HCT116 (cell line): ENCODE measurements around the gene UBIAD1. TPM values are rescaled to one million over a fixed set of nuclear protein-coding genes. Genes with fewer than 3 reads are reported as not detected.

ENCODE experiments used
- ATAC-seq: fragments of 200-7000 bp; cut with Tn5 transposase; 2 replicates; pipeline ENCODE4 v1.9.1; 2020; ENCODE audit warnings: mild to moderate bottlenecking, moderate library complexity
- BruUV-seq: library from RNA; stranded (reverse); fragments of 400-500 nt; replicated peaks from 2 replicates; lab custom pipeline; 2021; lab: Mats Ljungman, UMichigan
- CTCF ChIA-PET: fragments of 300-600 bp; sonication (Branson Sonifier 250); formaldehyde crosslinking; loops from one replicate; lab custom pipeline; 2021; ENCODE audit warnings: antibody characterized with exemption; lab: Charles Lee
- POLR2A ChIA-PET: fragments of 300-600, 350-600 bp; sonication (Branson Sonifier 250); formaldehyde crosslinking; loops from one replicate; lab custom pipeline; 2021; ENCODE audit warnings: antibody characterized with exemption; lab: Charles Lee
- RAD21 ChIA-PET, 2 experiments: fragments of 300-600 bp; sonication (Branson Sonifier 250); formaldehyde crosslinking; loops; one replicate each; lab custom pipeline; 2023; ENCODE audit warnings: low total read pairs in 2 of 2; ENCODE audit not compliant: uncharacterized antibody in 2 of 2, unreplicated experiment in 2 of 2, low non-redundant PET in 1 of 2; lab: Charles Lee
- DNase-seq: peaks from one replicate; pipeline ENCODE4 v3.0.0-alpha.2; 2010; ENCODE audit warnings: low read depth, low spot score
- H2AFZ ChIP-seq: fragments of 200-600 bp; shearing (Covaris generic), sonication (generic); 2 replicates; pipeline ENCODE4 v1.6.1; 2017; ENCODE audit warnings: low read depth, mixed run types, mixed read lengths, antibody characterized with exemption, low read length; ENCODE audit not compliant: poor library complexity, severe bottlenecking
- H3K27ac ChIP-seq: 2 replicates; pipeline ENCODE4 v1.5.1; 2012; ENCODE audit warnings: low read depth, low read length
- H3K27me3 ChIP-seq: fragments of 200-600 bp; sonication (generic); 2 replicates; pipeline ENCODE4 v1.6.1; 2016; ENCODE audit warnings: mixed run types, low read length, mixed read lengths; ENCODE audit not compliant: insufficient read depth
- H3K36me3 ChIP-seq, 2 experiments: fragments of 200-500 bp in 1 of 2; fragments of 200-600 bp in 1 of 2; sonication (Bioruptor generic) in 1 of 2; sonication (generic) in 1 of 2; 2 replicates each; pipeline versions ENCODE4 v1.5.1 to v1.6.1; 2014 to 2016; ENCODE audit warnings: low read length in 2 of 2, inconsistent platforms in 1 of 2, mixed read lengths in 1 of 2, mixed run types in 1 of 2; ENCODE audit not compliant: insufficient read depth in 2 of 2, control insufficient read depth in 1 of 2
- H3K4me1 ChIP-seq, 2 experiments: fragments of 200-600 bp in 1 of 2; sonication (generic) in 1 of 2; 2 replicates each; pipeline versions ENCODE4 v1.5.1 to v1.6.1; 2012 to 2017; ENCODE audit warnings: low read length in 2 of 2, inconsistent platforms in 1 of 2, mild to moderate bottlenecking in 1 of 2, mixed read lengths in 1 of 2, mixed run types in 1 of 2, moderate library complexity in 1 of 2; ENCODE audit not compliant: insufficient read depth in 2 of 2, control insufficient read depth in 1 of 2
- H3K4me2 ChIP-seq: fragments of 200-600 bp; sonication (generic); 2 replicates; pipeline ENCODE4 v1.6.1; 2017; ENCODE audit warnings: mixed run types, low read length, mixed read lengths
- H3K4me3 ChIP-seq, 2 experiments: fragments of 200-600 bp in 1 of 2; sonication (generic) in 1 of 2; replicated peaks in 1 of 2; 2 replicates each; pipeline ENCODE4 v1.5.1; 2011 to 2016; ENCODE audit warnings: low read length in 2 of 2, control low read depth in 1 of 2, low read depth in 1 of 2, mild to moderate bottlenecking in 1 of 2, mixed read lengths in 1 of 2, mixed run types in 1 of 2
- H3K79me2 ChIP-seq: fragments of 200-600 bp; sonication (generic); 2 replicates; pipeline ENCODE4 v1.6.1; 2017; ENCODE audit warnings: mild to moderate bottlenecking, mixed run types, low read length, moderate library complexity, mixed read lengths; ENCODE audit not compliant: insufficient read depth
- H3K9ac ChIP-seq: fragments of 200-600 bp; sonication (generic); 2 replicates; pipeline ENCODE4 v1.6.1; 2016; ENCODE audit warnings: low read length, mixed read lengths
- H3K9me2 ChIP-seq: fragments of 200-600 bp; sonication (generic), shearing (Covaris generic); 2 replicates; pipeline ENCODE4 v1.6.1; 2017; ENCODE audit warnings: mixed run types, mild to moderate bottlenecking, moderate library complexity; ENCODE audit not compliant: insufficient read depth
- H3K9me3 ChIP-seq, 2 experiments: fragments of 200-500 bp in 1 of 2; fragments of 200-600 bp in 1 of 2; sonication (Bioruptor generic) in 1 of 2; sonication (generic) in 1 of 2; 2 replicates each; pipeline ENCODE4 v1.6.1; 2014 to 2017; ENCODE audit warnings: low read length in 2 of 2, mixed read lengths in 2 of 2, inconsistent platforms in 1 of 2, low read depth in 1 of 2, mild to moderate bottlenecking in 1 of 2, mixed run types in 1 of 2, moderate library complexity in 1 of 2; ENCODE audit not compliant: control insufficient read depth in 1 of 2, insufficient read depth in 1 of 2
- H4K20me1 ChIP-seq: fragments of 200-600 bp; sonication (generic), shearing (Covaris generic); 2 replicates; pipeline ENCODE4 v1.6.1; 2017; ENCODE audit warnings: mixed run types, mild to moderate bottlenecking, moderate library complexity; ENCODE audit not compliant: insufficient read depth
- CEBPB ChIP-seq: IDR thresholded peaks from 2 replicates; pipeline ENCODE4 v1.6.1; 2012; ENCODE audit warnings: low read depth
- EGR1 ChIP-seq: IDR thresholded peaks from 2 replicates; pipeline ENCODE4 v1.6.1; 2012; ENCODE audit warnings: low read depth
- EZH2 ChIP-seq: fragments of 200-600 bp; sonication (generic); IDR thresholded peaks from 2 replicates; pipeline ENCODE4 v1.6.1; 2017; ENCODE audit warnings: antibody characterized with exemption, mixed run types
- EZH2phosphoT487 ChIP-seq: fragments of 200-600 bp; IDR thresholded peaks from 2 replicates; pipeline ENCODE4 v1.6.1; 2018; ENCODE audit warnings: antibody characterized with exemption, borderline replicate concordance
- JUND ChIP-seq: IDR thresholded peaks from 2 replicates; pipeline ENCODE4 v1.6.1; 2012
- POLR2A ChIP-seq: IDR thresholded peaks from 2 replicates; pipeline ENCODE4 v1.7.0; 2011; ENCODE audit warnings: borderline replicate concordance; ENCODE audit not compliant: insufficient read depth, insufficient read length; ENCODE audit errors: extremely low read depth
- POLR2AphosphoS5 ChIP-seq: IDR thresholded peaks from 2 replicates; pipeline ENCODE4 v1.6.1; 2011; ENCODE audit warnings: mild to moderate bottlenecking, low read depth, low read length, moderate library complexity
- RAD21 ChIP-seq: IDR thresholded peaks from 2 replicates; pipeline ENCODE4 v1.6.1; 2012; ENCODE audit warnings: low read depth, mild to moderate bottlenecking
- SIN3A ChIP-seq: IDR thresholded peaks from 2 replicates; pipeline ENCODE4 v1.6.1; 2012; ENCODE audit warnings: low read depth
- SP1 ChIP-seq: IDR thresholded peaks from 2 replicates; pipeline ENCODE4 v1.6.1; 2012; ENCODE audit warnings: low read depth
- SRF ChIP-seq: IDR thresholded peaks from 2 replicates; pipeline ENCODE4 v1.6.1; 2012; ENCODE audit warnings: low read depth
- YY1 ChIP-seq: IDR thresholded peaks from 2 replicates; pipeline ENCODE4 v1.6.1; 2011; ENCODE audit warnings: low read length, low read depth, moderate library complexity, mild to moderate bottlenecking; ENCODE audit not compliant: insufficient replicate concordance; ENCODE audit errors: extremely low read depth
- ZNF274 ChIP-seq: fragments of 200-500 bp; sonication (Bioruptor generic); IDR thresholded peaks from 2 replicates; pipeline ENCODE4 v1.6.1; 2014; ENCODE audit warnings: mild to moderate bottlenecking, low read depth, low read length, inconsistent platforms
- intact Hi-C: fragments of 100-400 bp; cut with micrococcal nuclease; formaldehyde crosslinking; loops from 2 replicates; pipeline ENCODE4 v1.10.0; 2022
- total RNA-seq: library from RNA; stranded (reverse); gene quantifications from one replicate; pipeline ENCODE4 v1.2.1, GENCODE V29; 2021; ENCODE audit not compliant: unreplicated experiment
- TF ChIP-seq, protein P1 (sequence below): IDR thresholded peaks from 2 replicates; pipeline ENCODE4 v1.6.1; 2011; ENCODE audit warnings: mild to moderate bottlenecking, low read length, moderate library complexity; ENCODE audit not compliant: insufficient replicate concordance; ENCODE audit errors: extremely low read depth
- TF ChIP-seq, protein P2 (sequence below): IDR thresholded peaks from 2 replicates; pipeline ENCODE4 v1.6.1; 2012
- TF ChIP-seq, protein P3 (sequence below): IDR thresholded peaks from 2 replicates; pipeline ENCODE4 v1.6.1; 2012

Gene UBIAD1
- total RNA-seq, 1 experiment from 2014 or later, result 17.2 TPM

DNA sequence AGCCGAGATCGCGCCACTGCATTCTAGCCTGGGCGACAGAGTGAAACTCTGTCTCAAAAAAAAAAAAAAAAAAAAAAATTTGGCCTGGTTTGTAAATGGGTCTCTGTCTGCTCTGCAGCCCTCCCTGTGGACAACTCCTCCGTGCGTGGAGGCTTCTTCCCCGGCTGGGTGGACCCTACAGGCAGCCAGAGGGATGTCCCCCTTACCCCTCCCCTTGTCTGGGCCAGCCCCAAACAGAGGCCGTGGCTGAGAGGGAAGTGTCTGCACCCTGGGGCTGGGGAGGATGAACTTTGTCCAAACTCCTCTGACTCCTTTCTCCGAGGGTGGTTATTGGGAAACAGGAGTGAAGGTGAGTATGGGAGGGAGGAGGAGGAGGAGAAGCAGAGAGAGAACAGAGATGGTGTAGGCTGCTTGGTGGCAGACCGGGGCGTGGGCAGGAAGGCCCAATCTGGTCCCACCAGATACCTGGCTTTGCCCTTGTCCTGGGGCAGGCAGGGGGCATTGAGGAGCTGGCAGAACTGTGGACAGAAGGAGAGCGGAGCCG is 61.3 kb downstream of the UBIAD1 start:
- Histone ChIP-seq H4K20me1 (no peaks in the 10 kb centered on the region), H3K9ac (no peak overlapping the region), H3K4me3 (no peak overlapping the region), H2AFZ (no peak overlapping the region), H3K27ac (no peak overlapping the region), H3K4me2 (no peak overlapping the region), H3K9me3 (no peaks in the 10 kb centered on the region), H3K27me3 (no peaks in the 10 kb centered on the region), H3K9me2 (no peaks in the 10 kb centered on the region), H3K4me1 (no peaks in the 10 kb centered on the region), H3K36me3 (no peaks in the 10 kb centered on the region), H3K79me2 (no peaks in the 10 kb centered on the region)
- CTCF ChIA-PET, result no interaction called here
- TF ChIP-seq POLR2AphosphoS5, result no peak
- no peak for TF ChIP-seq YY1
- TF ChIP-seq, protein P1, sequence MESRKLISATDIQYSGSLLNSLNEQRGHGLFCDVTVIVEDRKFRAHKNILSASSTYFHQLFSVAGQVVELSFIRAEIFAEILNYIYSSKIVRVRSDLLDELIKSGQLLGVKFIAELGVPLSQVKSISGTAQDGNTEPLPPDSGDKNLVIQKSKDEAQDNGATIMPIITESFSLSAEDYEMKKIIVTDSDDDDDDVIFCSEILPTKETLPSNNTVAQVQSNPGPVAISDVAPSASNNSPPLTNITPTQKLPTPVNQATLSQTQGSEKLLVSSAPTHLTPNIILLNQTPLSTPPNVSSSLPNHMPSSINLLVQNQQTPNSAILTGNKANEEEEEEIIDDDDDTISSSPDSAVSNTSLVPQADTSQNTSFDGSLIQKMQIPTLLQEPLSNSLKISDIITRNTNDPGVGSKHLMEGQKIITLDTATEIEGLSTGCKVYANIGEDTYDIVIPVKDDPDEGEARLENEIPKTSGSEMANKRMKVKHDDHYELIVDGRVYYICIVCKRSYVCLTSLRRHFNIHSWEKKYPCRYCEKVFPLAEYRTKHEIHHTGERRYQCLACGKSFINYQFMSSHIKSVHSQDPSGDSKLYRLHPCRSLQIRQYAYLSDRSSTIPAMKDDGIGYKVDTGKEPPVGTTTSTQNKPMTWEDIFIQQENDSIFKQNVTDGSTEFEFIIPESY, result no peak
- TF ChIP-seq, protein P2, sequence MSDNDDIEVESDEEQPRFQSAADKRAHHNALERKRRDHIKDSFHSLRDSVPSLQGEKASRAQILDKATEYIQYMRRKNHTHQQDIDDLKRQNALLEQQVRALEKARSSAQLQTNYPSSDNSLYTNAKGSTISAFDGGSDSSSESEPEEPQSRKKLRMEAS, result no peak
- TF ChIP-seq SIN3A, result no peak
- ATAC-seq, result no peak
- BruUV-seq, result no TSS peak
- POLR2A ChIA-PET, result no interaction called here
- DNase-seq, result no peak
- RAD21 ChIA-PET, result no interaction called here
- intact Hi-C loops, result no loop called here

DNA sequence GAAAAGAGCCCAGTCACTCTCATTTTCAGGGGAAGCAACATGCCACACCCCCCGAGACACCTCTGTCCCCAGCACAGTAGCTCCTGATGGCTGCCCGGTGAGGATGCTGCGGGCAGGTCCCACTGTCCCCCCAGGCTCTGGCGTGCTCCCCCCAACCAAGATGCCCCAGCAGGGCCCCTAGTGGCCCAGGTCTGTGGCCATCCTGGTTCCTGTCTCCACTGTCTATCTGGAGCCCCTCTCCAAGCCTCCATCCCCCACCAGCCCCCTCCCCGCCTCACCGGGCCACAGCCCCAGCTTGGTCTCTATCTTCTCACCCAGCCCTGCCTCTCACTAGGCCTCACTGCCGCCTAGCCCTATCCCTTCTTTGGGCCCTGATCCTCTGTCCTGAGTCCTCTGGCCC is 61.8 kb downstream of the UBIAD1 start:
- no peaks in the 10 kb centered on the region for H3K27me3 ChIP-seq
- no peak overlapping the region for H3K4me2 ChIP-seq
- no peak for ATAC-seq
- no peaks in the 10 kb centered on the region for H3K9me2 ChIP-seq
- intact Hi-C loops, result loop anchor here (5.0 kb wide), 1 partner anchor 298 kb away; no protein-coding TSS in a partner anchor
- ChIA-PET POLR2A (no interaction called here), CTCF (no interaction called here), RAD21 (no interaction called here)
- BruUV-seq, result no TSS peak
- H3K27ac ChIP-seq, result no peak overlapping the region
- no peaks in the 10 kb centered on the region for H3K79me2 ChIP-seq
- DNase-seq, result no peak
- H3K4me3 ChIP-seq, result no peak overlapping the region
- H3K36me3 ChIP-seq, result no peaks in the 10 kb centered on the region
- no peaks in the 10 kb centered on the region for H4K20me1 ChIP-seq
- no peak overlapping the region for H2AFZ ChIP-seq
- H3K4me1 ChIP-seq, result peaks cover 0 to under 1% of the 10 kb centered on the region in 2 experiments; a peak in 1 of 4 replicates
- H3K9me3 ChIP-seq, result no peaks in the 10 kb centered on the region
- H3K9ac ChIP-seq, result no peak overlapping the region
- TF ChIP-seq POLR2AphosphoS5 (no peak), JUND (no peak), SP1 (no peak), ZNF274 (no peak), EZH2phosphoT487 (no peak), EZH2 (no peak), EGR1 (no peak), CEBPB (no peak), SRF (no peak), RAD21 (no peak), POLR2A (no peak), SIN3A (no peak)
- TF ChIP-seq, protein P3, sequence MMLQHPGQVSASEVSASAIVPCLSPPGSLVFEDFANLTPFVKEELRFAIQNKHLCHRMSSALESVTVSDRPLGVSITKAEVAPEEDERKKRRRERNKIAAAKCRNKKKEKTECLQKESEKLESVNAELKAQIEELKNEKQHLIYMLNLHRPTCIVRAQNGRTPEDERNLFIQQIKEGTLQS, result no peak
- TF ChIP-seq, protein P2, result no peak
